Caco-2 (cell line): ENCODE data around the gene MAMLD1. TPM values are rescaled to one million over a fixed set of nuclear protein-coding genes. Genes with fewer than 3 reads are reported as not detected.

Source experiments
- BruUV-seq: library from RNA; stranded (reverse); fragments of 400-500 nt; replicated peaks from 2 replicates; lab custom pipeline; 2021; lab: Mats Ljungman, UMichigan
- CTCF ChIA-PET: fragments of 300-600 bp; sonication (Branson Sonifier 250); formaldehyde crosslinking; loops from one replicate; lab custom pipeline; 2022; ENCODE audit warnings: antibody characterized with exemption; lab: Charles Lee
- POLR2A ChIA-PET: fragments of 300-600 bp; sonication (Branson Sonifier 250); formaldehyde crosslinking; loops from one replicate; lab custom pipeline; 2022; ENCODE audit warnings: antibody characterized with exemption; lab: Charles Lee
- DNase-seq, 2 experiments: peaks; one replicate each; pipeline versions ENCODE4 v3.0.0 to v3.0.0-alpha.2; 2020 to 2022
- H3K27me3 ChIP-seq: replicated peaks from 2 replicates; pipeline ENCODE4 v1.6.0; 2011; ENCODE audit warnings: low read length; ENCODE audit not compliant: control insufficient read depth, insufficient read depth
- H3K36me3 ChIP-seq: 2 replicates; pipeline ENCODE4 v1.5.1; 2011; ENCODE audit warnings: low read length; ENCODE audit not compliant: control insufficient read depth, insufficient read depth
- H3K4me1 ChIP-seq: fragments of 250-450 bp; sonication (Bioruptor Pico); 2 replicates; pipeline ENCODE4 v1.5.1; 2020; ENCODE audit warnings: mild to moderate bottlenecking
- H3K4me3 ChIP-seq: 2 replicates; pipeline ENCODE4 v1.5.1; 2011; ENCODE audit warnings: low read depth, mild to moderate bottlenecking, control low read depth, low read length
- H3K9me3 ChIP-seq: fragments of 250-450 bp; sonication (Bioruptor Pico); 2 replicates; pipeline ENCODE4 v1.5.1; 2020; ENCODE audit warnings: mild to moderate bottlenecking, moderate library complexity
- H3K27ac Mint-ChIP-seq: one replicate; pipeline ENCODE4 v1.8.0; 2022; ENCODE audit warnings: mixed read lengths; ENCODE audit not compliant: unreplicated experiment
- H3K27me3 Mint-ChIP-seq: one replicate; pipeline ENCODE4 v1.8.0; 2022; ENCODE audit warnings: mixed read lengths; ENCODE audit not compliant: insufficient read depth, unreplicated experiment
- H3K36me3 Mint-ChIP-seq: one replicate; pipeline ENCODE4 v1.8.0; 2022; ENCODE audit warnings: mild to moderate bottlenecking, mixed read lengths; ENCODE audit not compliant: insufficient read depth, unreplicated experiment
- H3K4me1 Mint-ChIP-seq: one replicate; pipeline ENCODE4 v1.8.0; 2022; ENCODE audit warnings: low read depth, mixed read lengths; ENCODE audit not compliant: unreplicated experiment
- H3K4me3 Mint-ChIP-seq: one replicate; pipeline ENCODE4 v1.8.0; 2022; ENCODE audit warnings: mild to moderate bottlenecking, moderate library complexity, mixed read lengths; ENCODE audit not compliant: unreplicated experiment
- H3K9me3 Mint-ChIP-seq: one replicate; pipeline ENCODE4 v1.8.0; 2022; ENCODE audit warnings: mixed read lengths; ENCODE audit not compliant: unreplicated experiment
- intact Hi-C: fragments of 100-400 bp; cut with micrococcal nuclease; formaldehyde crosslinking; loops from one replicate; pipeline ENCODE4 v1.10.0; 2022; ENCODE audit not compliant: unreplicated experiment
- total RNA-seq: library from RNA; stranded (reverse); gene quantifications from 2 replicates; pipeline ENCODE4 v1.2.3, GENCODE V29; 2022
- TF ChIP-seq, protein P1 (sequence below), 2 experiments: fragments of 200-600 bp in 1 of 2; IDR thresholded peaks; 1 replicate in 1 of 2; 2 replicates in 1 of 2; pipeline versions ENCODE4 v1.5.1 to v1.8.0; 2011 to 2022; ENCODE audit warnings: antibody characterized with exemption in 1 of 2, control low read depth in 1 of 2, inconsistent platforms in 1 of 2, low read depth in 1 of 2, low read length in 1 of 2, mild to moderate bottlenecking in 1 of 2, moderate library complexity in 1 of 2; ENCODE audit not compliant: insufficient read depth in 1 of 2, severe bottlenecking in 1 of 2, unreplicated experiment in 1 of 2

MAMLD1 gene
- total RNA-seq, 1 experiment from 2014 or later: not detected

DNA sequence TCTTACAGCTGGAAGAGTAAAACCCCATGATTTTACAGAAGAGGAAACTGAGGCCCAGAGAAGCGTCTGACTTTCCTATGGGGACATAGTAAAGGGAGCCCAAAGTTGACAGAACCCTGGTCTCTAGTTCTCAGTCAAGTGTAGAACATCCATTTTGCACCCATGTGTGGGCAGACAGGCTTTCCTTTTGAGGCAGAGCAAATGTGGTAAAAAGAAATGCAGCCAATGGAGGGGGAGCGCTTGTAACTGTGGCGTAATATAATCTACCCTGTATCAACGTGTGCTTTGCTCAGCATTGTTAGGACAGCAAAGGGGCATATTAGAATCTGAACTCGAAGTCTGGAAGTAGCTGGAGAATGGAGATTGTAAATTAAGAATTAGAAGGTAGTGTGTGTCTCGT is 8.8 kb downstream of the MAMLD1 start:
- Mint-ChIP-seq H3K4me3 (no peak overlapping the region), H3K27ac (no peak overlapping the region), H3K36me3 (no peaks in the 10 kb centered on the region), H3K4me1 (no peaks in the 10 kb centered on the region), H3K9me3 (no peaks in the 10 kb centered on the region), H3K27me3 (peaks cover 1% of the 10 kb centered on the region)
- POLR2A ChIA-PET: no interaction called here
- no peaks in the 10 kb centered on the region for H3K36me3 ChIP-seq
- intact Hi-C loops: no loop called here
- CTCF ChIA-PET: no interaction called here
- no peaks in the 10 kb centered on the region for H3K4me1 ChIP-seq
- no peaks in the 10 kb centered on the region for H3K9me3 ChIP-seq
- TF ChIP-seq, protein P1, sequence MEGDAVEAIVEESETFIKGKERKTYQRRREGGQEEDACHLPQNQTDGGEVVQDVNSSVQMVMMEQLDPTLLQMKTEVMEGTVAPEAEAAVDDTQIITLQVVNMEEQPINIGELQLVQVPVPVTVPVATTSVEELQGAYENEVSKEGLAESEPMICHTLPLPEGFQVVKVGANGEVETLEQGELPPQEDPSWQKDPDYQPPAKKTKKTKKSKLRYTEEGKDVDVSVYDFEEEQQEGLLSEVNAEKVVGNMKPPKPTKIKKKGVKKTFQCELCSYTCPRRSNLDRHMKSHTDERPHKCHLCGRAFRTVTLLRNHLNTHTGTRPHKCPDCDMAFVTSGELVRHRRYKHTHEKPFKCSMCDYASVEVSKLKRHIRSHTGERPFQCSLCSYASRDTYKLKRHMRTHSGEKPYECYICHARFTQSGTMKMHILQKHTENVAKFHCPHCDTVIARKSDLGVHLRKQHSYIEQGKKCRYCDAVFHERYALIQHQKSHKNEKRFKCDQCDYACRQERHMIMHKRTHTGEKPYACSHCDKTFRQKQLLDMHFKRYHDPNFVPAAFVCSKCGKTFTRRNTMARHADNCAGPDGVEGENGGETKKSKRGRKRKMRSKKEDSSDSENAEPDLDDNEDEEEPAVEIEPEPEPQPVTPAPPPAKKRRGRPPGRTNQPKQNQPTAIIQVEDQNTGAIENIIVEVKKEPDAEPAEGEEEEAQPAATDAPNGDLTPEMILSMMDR (IDR thresholded peaks at IDR 0.05; ENCODE audit: insufficient read depth in 1 of 2, low read depth in 1 of 2, low read length in 1 of 2, severe bottlenecking in 1 of 2, unreplicated experiment in 1 of 2): no peak
- H3K4me3 ChIP-seq: no peak overlapping the region
- no peaks in the 10 kb centered on the region for H3K27me3 ChIP-seq
- no TSS peak for BruUV-seq
- no peak for DNase-seq

DNA sequence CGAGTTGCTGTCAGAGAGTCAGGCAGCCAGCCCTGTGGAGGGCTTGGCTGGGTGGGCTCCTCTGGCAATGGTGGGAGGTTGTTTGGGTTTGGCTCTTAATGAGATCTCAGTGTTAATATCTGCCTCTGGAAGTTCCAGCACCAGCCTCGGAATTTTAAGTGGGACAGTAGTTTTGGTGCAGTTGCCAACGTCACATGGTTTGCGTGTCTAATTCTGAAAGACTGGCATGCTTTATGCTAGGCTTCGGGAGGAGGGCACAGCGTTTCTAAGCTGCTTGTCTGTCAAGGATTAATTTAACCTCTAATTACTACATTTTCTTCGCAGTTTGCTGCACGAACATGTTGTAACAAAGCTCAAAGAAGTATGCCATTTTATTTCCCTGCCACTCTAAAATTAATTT is 9.2 kb downstream of the MAMLD1 start:
- H3K27me3 ChIP-seq: no peaks in the 10 kb centered on the region
- Mint-ChIP-seq H3K4me1 (no peaks in the 10 kb centered on the region), H3K27ac (no peak overlapping the region), H3K9me3 (no peaks in the 10 kb centered on the region), H3K27me3 (no peaks in the 10 kb centered on the region), H3K4me3 (no peak overlapping the region), H3K36me3 (no peaks in the 10 kb centered on the region)
- H3K4me3 ChIP-seq: no peak overlapping the region
- intact Hi-C loops: no loop called here
- no peaks in the 10 kb centered on the region for H3K4me1 ChIP-seq
- no TSS peak for BruUV-seq
- ChIA-PET POLR2A (no interaction called here), CTCF (no interaction called here)
- no peak for DNase-seq
- H3K36me3 ChIP-seq: no peaks in the 10 kb centered on the region
- TF ChIP-seq, protein P1 (IDR thresholded peaks at IDR 0.05; ENCODE audit: insufficient read depth in 1 of 2, low read depth in 1 of 2, low read length in 1 of 2, severe bottlenecking in 1 of 2, unreplicated experiment in 1 of 2): no peak
- no peaks in the 10 kb centered on the region for H3K9me3 ChIP-seq

DNA sequence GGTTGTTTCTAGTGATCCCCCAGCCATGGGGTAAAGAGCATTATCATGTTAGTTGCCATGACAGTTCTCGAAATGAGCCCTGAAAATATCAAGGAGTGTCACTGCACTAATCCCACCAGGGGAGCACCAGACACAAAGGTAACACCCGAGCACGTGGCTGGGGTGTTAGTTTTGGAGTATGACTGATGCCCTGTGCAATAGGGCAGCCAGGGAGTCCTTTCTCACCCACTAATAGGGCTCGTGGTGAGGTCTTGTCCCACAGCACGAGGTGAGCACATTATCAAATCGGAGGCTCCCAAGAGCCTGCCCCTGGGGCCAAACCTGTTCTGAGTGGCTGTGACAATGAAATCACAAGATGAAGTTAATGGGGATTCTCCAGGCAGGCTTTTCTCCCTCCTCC is 9.6 kb downstream of the MAMLD1 start:
- ChIA-PET CTCF (no interaction called here), POLR2A (no interaction called here)
- intact Hi-C loops: no loop called here
- no TSS peak for BruUV-seq
- Mint-ChIP-seq H3K4me1 (no peaks in the 10 kb centered on the region), H3K27me3 (no peaks in the 10 kb centered on the region), H3K9me3 (no peaks in the 10 kb centered on the region), H3K27ac (no peak overlapping the region), H3K36me3 (no peaks in the 10 kb centered on the region), H3K4me3 (no peak overlapping the region)
- Histone ChIP-seq H3K4me1 (no peaks in the 10 kb centered on the region), H3K36me3 (no peaks in the 10 kb centered on the region), H3K27me3 (no peaks in the 10 kb centered on the region), H3K4me3 (no peak overlapping the region), H3K9me3 (no peaks in the 10 kb centered on the region)
- TF ChIP-seq, protein P1 (IDR thresholded peaks at IDR 0.05; ENCODE audit: insufficient read depth in 1 of 2, low read depth in 1 of 2, low read length in 1 of 2, severe bottlenecking in 1 of 2, unreplicated experiment in 1 of 2): no peak
- no peak for DNase-seq
